GM23248 (cell line): ENCODE measurements around the gene AKNA. TPM values are rescaled to one million over a fixed set of nuclear protein-coding genes. Genes with fewer than 3 reads are reported as not detected.

Experiments used
- DNase-seq: peaks from one replicate; pipeline ENCODE4 v3.0.0-alpha.2; 2015
- H2AFZ ChIP-seq: fragments of 200-600 bp; sonication (generic); 2 replicates; pipeline ENCODE4 v1.6.1; 2016; ENCODE audit warnings: antibody characterized with exemption
- H3F3A ChIP-seq: fragments of 200-600 bp; sonication (generic); 2 replicates; pipeline ENCODE4 v1.6.1; 2016; ENCODE audit warnings: mild to moderate bottlenecking, antibody characterized with exemption, mixed run types; ENCODE audit not compliant: insufficient read depth
- H3K27ac ChIP-seq: fragments of 200-600 bp; sonication (generic); 2 replicates; pipeline ENCODE4 v1.5.1; 2016; ENCODE audit warnings: mild to moderate bottlenecking
- H3K27me3 ChIP-seq: fragments of 200-600 bp; sonication (generic); replicated peaks from 2 replicates; pipeline ENCODE4 v1.6.1; 2016; ENCODE audit warnings: mild to moderate bottlenecking; ENCODE audit not compliant: insufficient read depth
- H3K36me3 ChIP-seq: fragments of 200-600 bp; sonication (generic); 2 replicates; pipeline ENCODE4 v1.6.1; 2016; ENCODE audit warnings: low read depth, mild to moderate bottlenecking
- H3K4me1 ChIP-seq: fragments of 200-600 bp; sonication (generic); 2 replicates; pipeline ENCODE4 v1.6.1; 2016; ENCODE audit warnings: mild to moderate bottlenecking; ENCODE audit not compliant: insufficient read depth
- H3K4me2 ChIP-seq: fragments of 200-600 bp; sonication (generic); one replicate; pipeline ENCODE4 v1.6.1; 2016; ENCODE audit warnings: mild to moderate bottlenecking; ENCODE audit not compliant: unreplicated experiment
- H3K4me3 ChIP-seq: fragments of 200-600 bp; sonication (generic); 2 replicates; pipeline ENCODE4 v1.5.1; 2016; ENCODE audit warnings: mild to moderate bottlenecking
- H3K79me2 ChIP-seq: fragments of 200-600 bp; sonication (generic); 2 replicates; pipeline ENCODE4 v1.6.1; 2016; ENCODE audit warnings: mild to moderate bottlenecking; ENCODE audit not compliant: insufficient read depth
- H3K9ac ChIP-seq: fragments of 200-600 bp; sonication (generic); 2 replicates; pipeline ENCODE4 v1.6.1; 2016; ENCODE audit warnings: mild to moderate bottlenecking
- H3K9me2 ChIP-seq: fragments of 200-600 bp; sonication (generic); 2 replicates; pipeline ENCODE4 v1.6.1; 2016; ENCODE audit warnings: mixed run types, mild to moderate bottlenecking, moderate library complexity; ENCODE audit not compliant: insufficient read depth
- H3K9me3 ChIP-seq: fragments of 200-600 bp; sonication (generic); one replicate; pipeline ENCODE4 v1.6.1; 2017; ENCODE audit warnings: low read depth
- H4K20me1 ChIP-seq: fragments of 200-600 bp; sonication (generic); 2 replicates; pipeline ENCODE4 v1.6.0; 2016; ENCODE audit not compliant: insufficient read depth
- EZH2 ChIP-seq: fragments of 200-600 bp; sonication (generic); IDR thresholded peaks from 2 replicates; pipeline ENCODE4 v1.6.1; 2018; ENCODE audit warnings: antibody characterized with exemption, mild to moderate bottlenecking; ENCODE audit not compliant: insufficient read depth, poor library complexity, severe bottlenecking
- EZH2phosphoT487 ChIP-seq: fragments of 200-600 bp; sonication (generic); IDR thresholded peaks from 2 replicates; pipeline ENCODE4 v1.6.1; 2018; ENCODE audit warnings: antibody characterized with exemption, moderate library complexity, mild to moderate bottlenecking, low read depth; ENCODE audit not compliant: insufficient read depth
- WGBS, 2 experiments: methylation state at CpG; one replicate each; pipeline ENCODE4 v1.1.6; 2015 to 2017; ENCODE audit warnings: low lambda C conversion rate in 2 of 2, low coverage in 1 of 2; ENCODE audit errors: missing lambda C conversion rate in 2 of 2; 5-methylcytosine and 5-hydroxymethylcytosine counted together
- in situ Hi-C: fragments of 300-500 bp; cut with MboI; formaldehyde crosslinking; loops from 2 replicates; pipeline ENCODE4 v1.15.0; 2020
- polyA plus RNA-seq: library from polyadenylated mRNA; unstranded; fragments of >200 nt; fragmentation: Nextera tagmentation; extraction: Ambion mirVana; gene quantifications from 2 replicates; pipeline ENCODE4 v1.2.1, GENCODE V29; 2016
- total RNA-seq: library from RNA; depleted of rRNA; stranded (reverse); fragments of >200 nt; shearing (Covaris generic); gene quantifications from 2 replicates; pipeline ENCODE4 v1.2.3, GENCODE V29; 2014

AKNA gene
- total and polyA plus RNA-seq, 2 experiments from 2014 or later, result 1.8 to 6.6 TPM

DNA sequence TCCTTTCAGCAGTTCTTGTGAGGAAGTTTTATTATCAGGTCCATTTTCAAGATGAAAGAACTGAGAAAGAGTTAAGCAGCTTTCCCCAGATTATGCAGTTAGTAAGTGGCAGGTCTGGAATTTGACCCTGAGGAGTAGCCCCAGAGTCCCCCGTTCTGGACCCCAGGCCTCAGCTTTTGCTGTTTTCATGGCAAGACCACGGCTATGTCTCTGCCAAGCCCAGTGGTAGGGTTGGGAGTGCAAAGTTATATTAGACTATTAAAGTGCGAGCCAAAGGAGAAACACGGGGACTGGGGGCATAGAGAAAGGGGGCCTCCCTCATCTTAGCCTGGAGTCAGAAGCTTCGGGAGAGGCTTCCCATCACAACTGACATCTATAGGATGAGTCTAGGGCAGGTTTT lies 84.2 kb downstream of the AKNA start:
- Histone ChIP-seq H3K27me3 (no peaks in the 10 kb centered on the region), H3K4me2 (no peak overlapping the region), H3K27ac (no peak overlapping the region), H2AFZ (no peak overlapping the region), H3K9ac (no peak overlapping the region), H3K9me2 (no peaks in the 10 kb centered on the region), H3K4me3 (no peak overlapping the region), H3F3A (no peaks in the 10 kb centered on the region), H3K4me1 (no peaks in the 10 kb centered on the region), H4K20me1 (no peaks in the 10 kb centered on the region), H3K9me3 (no peaks in the 10 kb centered on the region), H3K79me2 (no peaks in the 10 kb centered on the region), H3K36me3 (no peaks in the 10 kb centered on the region)
- WGBS, 2 experiments, result 96 to 97% methylated on average over 5 of the region's 5 CpGs
- no peak for TF ChIP-seq EZH2phosphoT487
- TF ChIP-seq EZH2, result no peak
- in situ Hi-C loops, result no loop called here
- DNase-seq, result no peak

DNA sequence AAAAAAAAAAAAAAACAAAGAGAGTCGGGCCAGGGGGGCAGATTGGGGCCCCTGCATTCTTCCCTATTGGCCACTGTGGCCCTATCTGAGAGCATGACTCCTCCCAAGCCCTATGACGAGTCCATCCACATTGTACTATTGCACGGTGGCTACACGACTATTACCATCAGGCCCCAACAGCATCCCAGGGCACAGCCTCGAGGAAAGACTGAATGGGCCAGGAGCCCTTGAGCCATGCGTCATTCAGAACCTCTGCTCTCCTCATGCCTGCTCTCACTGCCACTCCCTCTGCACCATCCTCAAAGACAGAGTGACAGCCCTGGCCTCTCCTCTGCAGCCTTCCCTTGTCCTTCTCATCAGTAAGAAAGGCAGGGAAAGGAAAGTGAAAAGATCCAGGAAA lies 85.1 kb downstream of the AKNA start:
- Histone ChIP-seq H3K27me3 (no peaks in the 10 kb centered on the region), H3K36me3 (no peaks in the 10 kb centered on the region), H2AFZ (no peak overlapping the region), H3K9me2 (no peaks in the 10 kb centered on the region), H3K79me2 (no peaks in the 10 kb centered on the region), H3F3A (no peaks in the 10 kb centered on the region), H4K20me1 (no peaks in the 10 kb centered on the region), H3K9me3 (no peaks in the 10 kb centered on the region), H3K27ac (no peak overlapping the region), H3K4me3 (no peak overlapping the region), H3K4me2 (no peak overlapping the region), H3K4me1 (no peaks in the 10 kb centered on the region), H3K9ac (no peak overlapping the region)
- TF ChIP-seq EZH2, result no peak
- no peak for TF ChIP-seq EZH2phosphoT487
- no peak for DNase-seq
- in situ Hi-C loops, result no loop called here
- 52 to 59% methylated on average over 6 of the region's 6 CpGs for WGBS, 2 experiments

DNA sequence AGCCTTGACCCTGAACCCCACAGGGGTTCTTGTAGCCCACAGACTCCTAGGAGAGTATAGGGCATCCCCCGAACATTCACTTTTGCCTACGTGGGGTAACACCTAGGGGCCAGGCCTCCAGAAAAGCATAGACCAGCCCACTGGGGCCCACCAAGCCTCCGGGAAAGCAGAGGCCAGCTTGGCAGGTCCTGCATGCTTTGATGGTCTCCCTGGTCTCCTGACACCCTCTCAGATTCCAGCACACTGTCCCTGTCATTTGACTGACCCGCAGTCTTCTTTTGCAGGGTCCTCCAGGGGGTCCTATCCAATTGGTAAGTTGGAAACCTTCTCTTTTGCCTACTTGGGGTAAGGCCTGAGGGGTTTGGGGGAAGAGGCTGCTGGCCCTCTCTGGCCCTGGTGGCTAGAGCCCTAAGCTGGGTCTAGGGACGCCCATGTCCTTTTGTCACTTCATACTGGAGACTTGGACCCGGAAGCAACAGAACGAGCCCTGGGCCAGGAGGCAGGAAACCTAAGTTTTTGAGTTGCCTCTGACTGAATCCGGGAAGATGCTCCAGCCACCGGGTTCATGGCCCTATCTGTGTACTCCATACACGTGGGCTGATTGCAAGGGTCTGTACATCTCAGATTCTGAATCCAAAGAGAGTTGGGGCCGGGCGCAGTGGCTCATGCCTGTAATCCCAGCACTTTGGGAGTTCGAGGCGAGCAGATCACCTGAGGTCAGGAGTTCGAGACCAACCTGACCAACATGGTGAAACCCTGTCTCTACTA lies 85.8 kb downstream of the AKNA start:
- no peak overlapping the region for H3K27ac ChIP-seq
- TF ChIP-seq EZH2, result no peak
- no peak for TF ChIP-seq EZH2phosphoT487
- in situ Hi-C loops, result no loop called here
- H4K20me1 ChIP-seq, result no peaks in the 10 kb centered on the region
- H3K4me1 ChIP-seq, result no peaks in the 10 kb centered on the region
- no peak for DNase-seq
- H2AFZ ChIP-seq, result no peak overlapping the region
- H3K4me3 ChIP-seq, result no peak overlapping the region
- 84 to 86% methylated on average over 15 of the region's 15 CpGs for WGBS, 2 experiments
- no peak overlapping the region for H3K9ac ChIP-seq
- no peaks in the 10 kb centered on the region for H3K36me3 ChIP-seq
- H3K9me2 ChIP-seq, result no peaks in the 10 kb centered on the region
- H3K4me2 ChIP-seq, result no peak overlapping the region
- H3K79me2 ChIP-seq, result no peaks in the 10 kb centered on the region
- H3F3A ChIP-seq, result no peaks in the 10 kb centered on the region; the same call in 1 of the 2 replicates
- H3K27me3 ChIP-seq, result no peaks in the 10 kb centered on the region
- no peaks in the 10 kb centered on the region for H3K9me3 ChIP-seq

DNA sequence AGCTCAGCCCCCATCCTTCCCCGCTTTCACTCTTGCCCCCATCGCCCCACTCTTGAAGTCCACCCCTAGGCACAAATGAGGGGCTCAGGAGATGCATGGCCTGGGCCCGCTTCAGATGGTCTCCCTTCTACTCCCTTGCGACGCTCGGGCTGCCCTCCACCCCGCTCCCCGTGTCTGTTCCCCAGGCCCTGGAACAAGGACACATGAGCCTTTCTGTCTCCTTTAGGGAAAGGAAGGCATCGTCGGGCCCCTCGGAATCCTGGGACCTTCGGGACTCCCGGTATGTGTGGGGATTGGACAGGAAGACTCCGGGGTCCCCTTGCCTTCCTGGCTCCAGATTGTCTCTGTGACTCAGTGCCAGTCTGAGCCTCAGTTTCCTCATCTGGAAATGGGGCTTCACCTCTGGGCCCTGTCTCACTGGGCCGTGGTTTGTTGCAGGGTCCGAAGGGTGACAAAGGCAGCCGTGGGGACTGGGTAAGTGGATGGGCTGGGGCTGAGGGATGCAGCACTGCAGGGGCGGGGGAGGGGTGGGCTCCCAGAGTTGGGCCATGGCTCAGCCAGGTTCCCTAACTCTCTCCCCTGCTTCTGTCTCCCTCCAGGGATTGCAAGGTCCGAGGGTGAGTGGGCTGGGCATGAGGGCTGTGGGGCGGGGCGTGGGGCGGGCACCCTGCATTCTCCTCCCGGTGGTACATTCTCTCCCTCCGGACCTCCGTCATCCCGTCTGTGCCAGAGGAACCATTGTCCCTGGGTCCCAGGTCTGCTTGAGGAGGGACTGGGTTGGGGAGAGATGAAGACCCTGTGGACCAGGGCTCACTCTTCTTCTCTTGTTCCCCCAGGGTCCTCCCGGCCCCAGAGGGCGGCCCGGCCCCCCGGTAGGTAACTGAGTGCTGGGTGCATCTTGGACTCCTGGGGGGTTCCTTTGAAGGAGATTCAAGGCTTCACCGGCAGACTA lies 86.7 kb downstream of the AKNA start:
- Histone ChIP-seq H3K27me3 (no peaks in the 10 kb centered on the region), H4K20me1 (no peaks in the 10 kb centered on the region), H3K36me3 (peaks cover 6% of the 10 kb centered on the region; the same call in 1 of the 2 replicates), H3K4me3 (no peak overlapping the region), H3K27ac (no peak overlapping the region), H3K4me1 (no peaks in the 10 kb centered on the region), H3F3A (no peaks in the 10 kb centered on the region; the same call in 1 of the 2 replicates), H3K79me2 (no peaks in the 10 kb centered on the region), H3K9ac (no peak overlapping the region), H3K4me2 (no peak overlapping the region), H2AFZ (no peak overlapping the region), H3K9me3 (no peaks in the 10 kb centered on the region), H3K9me2 (no peaks in the 10 kb centered on the region)
- in situ Hi-C loops, result no loop called here
- no peak for TF ChIP-seq EZH2phosphoT487
- no peak for TF ChIP-seq EZH2
- DNase-seq, result no peak
- 92 to 96% methylated on average over 23 to 31 of the region's 31 CpGs for WGBS, 2 experiments
